GM21717 (cell line): Measurements from ENCODE around the gene BCL2.

Source experiments
- ATAC-seq: cut with Tn5 transposase; IDR thresholded peaks from one replicate; pipeline ENCODE4 v1.9.1; 2021; ENCODE audit warnings: mild to moderate bottlenecking, moderate library complexity; ENCODE audit not compliant: unreplicated experiment

Gene BCL2

GRCh38 chr18:63288311-63288710 lies 31.3 kb downstream of the BCL2 start:
- no peak for ATAC-seq

GRCh38 chr18:63287691-63288220 lies 31.8 kb downstream of the BCL2 start:
- no peak for ATAC-seq

- ATAC-seq: no peak
Measured at GRCh38 chr18:63286926-63287325, 32.6 kb downstream of the BCL2 start.

GRCh38 chr18:63284827-63285733 lies 34.5 kb downstream of the BCL2 start:
- peak; percentile 97 for ATAC-seq

GRCh38 chr18:63284173-63284799 lies 35.3 kb downstream of the BCL2 start:
- no peak for ATAC-seq

GRCh38 chr18:63283305-63284094 lies 36.1 kb downstream of the BCL2 start:
- ATAC-seq: no peak

GRCh38 chr18:63282793-63283192 lies 36.8 kb downstream of the BCL2 start:
- no peak for ATAC-seq

- ATAC-seq: no peak
Measured at GRCh38 chr18:63273222-63273927, 46.2 kb downstream of the BCL2 start.

- ATAC-seq: no peak
Measured at GRCh38 chr18:63272638-63273037, 46.9 kb downstream of the BCL2 start.

- ATAC-seq: no peak
Measured at GRCh38 chr18:63271881-63272299, 47.7 kb downstream of the BCL2 start.

- ATAC-seq: no peak
Measured at GRCh38 chr18:63271148-63271547, 48.4 kb downstream of the BCL2 start.

- no peak for ATAC-seq
Measured at GRCh38 chr18:63267975-63268721, 51.4 kb downstream of the BCL2 start.

GRCh38 chr18:63266888-63267790 lies 52.4 kb downstream of the BCL2 start:
- no peak for ATAC-seq

GRCh38 chr18:63265326-63265725 lies 54.2 kb downstream of the BCL2 start:
- ATAC-seq: no peak

- no peak for ATAC-seq
Measured at GRCh38 chr18:63264871-63265270, 54.7 kb downstream of the BCL2 start.

- ATAC-seq: no peak
Measured at GRCh38 chr18:63263444-63263843, 56.1 kb downstream of the BCL2 start.

- ATAC-seq: no peak
Measured at GRCh38 chr18:63262369-63263335, 56.9 kb downstream of the BCL2 start.

- ATAC-seq: no peak
Measured at GRCh38 chr18:63261029-63261428, 58.5 kb downstream of the BCL2 start.
